Stimulated activated CD4-positive, alpha-beta T cell treated with anti-CD3 and anti-CD28 coated beads, Interleukin-2, amount 100 ng/mL, for 48 hours (primary cell): ENCODE results near the gene DUS1L.

Source experiments
- DNase-seq, 2 donors: peaks; one replicate each; pipeline ENCODE4 v3.0.0-alpha.2; 2020

Gene DUS1L

GRCh38 chr17:82076018-82076784, 10.6 kb upstream of the DUS1L start:
- no peak for DNase-seq

- DNase-seq: no peak
Measured at GRCh38 chr17:82073446-82073845, 7.8 kb upstream of the DUS1L start.

- DNase-seq: no peak
Measured at GRCh38 chr17:82072827-82073226, 7.2 kb upstream of the DUS1L start.

- DNase-seq: no peak
Measured at GRCh38 chr17:82070611-82071010, 5.0 kb upstream of the DUS1L start.

- DNase-seq: no peak
Measured at GRCh38 chr17:82065193-82065637, 389 bp downstream of the DUS1L start.

GRCh38 chr17:82064433-82065192, 991 bp downstream of the DUS1L start:
- DNase-seq: no peak

- no peak for DNase-seq
Measured at GRCh38 chr17:82063424-82064415, 1.9 kb downstream of the DUS1L start.

- DNase-seq: no peak
Measured at GRCh38 chr17:82062984-82063368, 2.6 kb downstream of the DUS1L start.

GRCh38 chr17:82062076-82062983, 3.3 kb downstream of the DUS1L start:
- DNase-seq: no peak

GRCh38 chr17:82061047-82061925, 4.3 kb downstream of the DUS1L start:
- no peak for DNase-seq

GRCh38 chr17:82060614-82061013, 5.0 kb downstream of the DUS1L start:
- no peak for DNase-seq

GRCh38 chr17:82060001-82060380, 5.6 kb downstream of the DUS1L start:
- DNase-seq: no peak

- no peak for DNase-seq
Measured at GRCh38 chr17:82059272-82060000, 6.2 kb downstream of the DUS1L start.

GRCh38 chr17:82058855-82059249, 6.8 kb downstream of the DUS1L start:
- DNase-seq: no peak

- no peak for DNase-seq
Measured at GRCh38 chr17:82058230-82058854, 7.3 kb downstream of the DUS1L start.

- no peak for DNase-seq
Measured at GRCh38 chr17:82056729-82057621, 8.6 kb downstream of the DUS1L start.

- DNase-seq: no peak
Measured at GRCh38 chr17:82055965-82056728, 9.5 kb downstream of the DUS1L start.
